Measurements from ENCODE around the gene NT5E.

DNA sequence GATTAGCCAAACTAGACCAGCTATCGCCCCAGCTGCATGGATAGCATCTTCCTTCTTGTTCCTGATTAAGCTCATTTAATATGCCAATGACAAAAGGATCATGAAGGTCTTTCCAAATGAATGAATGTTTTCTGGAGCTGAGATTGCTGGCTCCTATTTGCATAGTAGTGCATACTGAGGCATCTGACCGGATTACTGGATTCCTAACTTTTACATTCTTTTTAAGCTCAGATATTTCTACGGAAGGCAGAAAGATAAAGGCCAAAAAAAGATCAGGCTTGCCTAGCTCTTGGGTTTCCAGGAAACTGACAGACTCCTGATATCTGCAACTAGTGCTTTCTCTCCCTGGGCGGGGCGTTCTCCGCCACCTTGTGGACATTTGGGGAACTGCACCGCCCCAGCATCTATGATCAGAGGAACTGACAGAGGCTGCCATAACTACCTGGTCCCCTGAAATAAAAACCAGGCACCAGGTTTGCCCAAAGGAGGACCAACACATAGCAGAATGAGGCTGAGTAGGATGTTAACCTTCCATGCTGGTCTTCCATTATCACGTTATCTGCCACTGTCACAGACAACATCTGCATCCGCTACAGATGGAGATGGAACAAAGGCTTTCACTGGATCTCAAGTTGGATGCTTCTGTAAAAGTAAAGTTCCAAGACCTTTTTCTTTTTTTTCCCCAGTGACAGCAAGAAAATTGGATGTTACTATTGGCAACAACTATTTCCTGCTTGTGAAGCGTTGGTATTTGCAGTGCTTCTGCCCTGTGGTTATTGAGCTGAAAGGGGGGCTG is 33.2 kb downstream of the NT5E start:
- TF ChIP-seq, protein P1, sequence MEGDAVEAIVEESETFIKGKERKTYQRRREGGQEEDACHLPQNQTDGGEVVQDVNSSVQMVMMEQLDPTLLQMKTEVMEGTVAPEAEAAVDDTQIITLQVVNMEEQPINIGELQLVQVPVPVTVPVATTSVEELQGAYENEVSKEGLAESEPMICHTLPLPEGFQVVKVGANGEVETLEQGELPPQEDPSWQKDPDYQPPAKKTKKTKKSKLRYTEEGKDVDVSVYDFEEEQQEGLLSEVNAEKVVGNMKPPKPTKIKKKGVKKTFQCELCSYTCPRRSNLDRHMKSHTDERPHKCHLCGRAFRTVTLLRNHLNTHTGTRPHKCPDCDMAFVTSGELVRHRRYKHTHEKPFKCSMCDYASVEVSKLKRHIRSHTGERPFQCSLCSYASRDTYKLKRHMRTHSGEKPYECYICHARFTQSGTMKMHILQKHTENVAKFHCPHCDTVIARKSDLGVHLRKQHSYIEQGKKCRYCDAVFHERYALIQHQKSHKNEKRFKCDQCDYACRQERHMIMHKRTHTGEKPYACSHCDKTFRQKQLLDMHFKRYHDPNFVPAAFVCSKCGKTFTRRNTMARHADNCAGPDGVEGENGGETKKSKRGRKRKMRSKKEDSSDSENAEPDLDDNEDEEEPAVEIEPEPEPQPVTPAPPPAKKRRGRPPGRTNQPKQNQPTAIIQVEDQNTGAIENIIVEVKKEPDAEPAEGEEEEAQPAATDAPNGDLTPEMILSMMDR (conservative IDR thresholded peaks at IDR 0.05; ENCODE audit: low read depth in 2 of 2): peak; percentile 93 to 99
- TF ChIP-seq EZH2 (IDR thresholded peaks at IDR 0.05; ENCODE audit: low read depth, unreplicated experiment): no peak
- no peak for TF ChIP-seq EZH2phosphoT487 (IDR thresholded peaks at IDR 0.05; ENCODE audit: unreplicated experiment)
- no peak for TF ChIP-seq STAT1 (IDR thresholded peaks at IDR 0.05; ENCODE audit: unreplicated experiment)
